Measurements from ENCODE around the gene GAB1. TPM values are rescaled to one million over a fixed set of nuclear protein-coding genes. Genes with fewer than 3 reads are reported as not detected.

GAB1 gene
- total RNA-seq, 1 experiment from 2014 or later = 29.4 TPM

DNA sequence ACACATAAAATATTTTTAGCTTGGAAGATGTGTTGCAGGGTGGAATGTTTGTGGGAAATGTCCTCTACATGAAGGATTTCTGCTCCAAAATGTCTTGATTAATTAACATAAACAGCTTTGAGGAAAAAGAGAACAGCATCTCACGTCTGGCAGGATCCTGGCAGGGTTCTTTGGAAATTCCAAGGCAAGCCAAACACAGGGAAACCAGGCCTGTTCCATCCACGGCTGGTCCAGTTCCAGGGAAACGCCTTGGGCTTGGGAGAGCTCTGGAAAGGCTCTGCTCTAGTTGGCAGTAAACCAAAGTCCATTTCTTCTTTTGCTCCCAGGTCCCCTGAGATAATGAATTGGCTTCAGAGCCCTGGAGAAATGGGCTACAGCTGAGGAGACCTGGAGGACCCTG, 42.4 kb upstream of the GAB1 start:
- H3K9me2 ChIP-seq (ENCODE audit: insufficient read depth) = no peaks in the 10 kb centered on the region
- POLR2A ChIA-PET (ENCODE audit: unreplicated experiment) = interaction anchor here (0.6 kb wide), 1 partner anchor 52 kb away, joined by 3 read pairs; no protein-coding TSS in a partner anchor
- H3K4me1 ChIP-seq (replicated peaks; ENCODE audit: insufficient read depth) = peaks cover 7% of the 10 kb centered on the region; the same call in 1 of the 2 replicates
- no peak overlapping the region for H3K4me2 ChIP-seq
- intact Hi-C loops (cut with micrococcal nuclease; ENCODE audit: unreplicated experiment) = no loop called here
- no TSS peak for BruUV-seq (replicated peaks)
- H2AFZ ChIP-seq = no peak overlapping the region
- no peaks in the 10 kb centered on the region for H4K20me1 ChIP-seq (ENCODE audit: insufficient read depth)
- H3K4me3 ChIP-seq = no peak overlapping the region
- DNase-seq = no peak
- CTCF ChIA-PET = no interaction called here
- TF ChIP-seq, protein P1, sequence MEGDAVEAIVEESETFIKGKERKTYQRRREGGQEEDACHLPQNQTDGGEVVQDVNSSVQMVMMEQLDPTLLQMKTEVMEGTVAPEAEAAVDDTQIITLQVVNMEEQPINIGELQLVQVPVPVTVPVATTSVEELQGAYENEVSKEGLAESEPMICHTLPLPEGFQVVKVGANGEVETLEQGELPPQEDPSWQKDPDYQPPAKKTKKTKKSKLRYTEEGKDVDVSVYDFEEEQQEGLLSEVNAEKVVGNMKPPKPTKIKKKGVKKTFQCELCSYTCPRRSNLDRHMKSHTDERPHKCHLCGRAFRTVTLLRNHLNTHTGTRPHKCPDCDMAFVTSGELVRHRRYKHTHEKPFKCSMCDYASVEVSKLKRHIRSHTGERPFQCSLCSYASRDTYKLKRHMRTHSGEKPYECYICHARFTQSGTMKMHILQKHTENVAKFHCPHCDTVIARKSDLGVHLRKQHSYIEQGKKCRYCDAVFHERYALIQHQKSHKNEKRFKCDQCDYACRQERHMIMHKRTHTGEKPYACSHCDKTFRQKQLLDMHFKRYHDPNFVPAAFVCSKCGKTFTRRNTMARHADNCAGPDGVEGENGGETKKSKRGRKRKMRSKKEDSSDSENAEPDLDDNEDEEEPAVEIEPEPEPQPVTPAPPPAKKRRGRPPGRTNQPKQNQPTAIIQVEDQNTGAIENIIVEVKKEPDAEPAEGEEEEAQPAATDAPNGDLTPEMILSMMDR (conservative IDR thresholded peaks at IDR 0.05) = no peak
- no peak for TF ChIP-seq EZH2 (IDR thresholded peaks at IDR 0.05; ENCODE audit: low read depth)
- H3K27me3 ChIP-seq (ENCODE audit: insufficient read depth, low read depth) = no peaks in the 10 kb centered on the region
- H3K9me3 ChIP-seq (ENCODE audit: insufficient read depth, low read depth) = no peaks in the 10 kb centered on the region
- no peak overlapping the region for H3K27ac ChIP-seq
- no peaks in the 10 kb centered on the region for H3F3A ChIP-seq (ENCODE audit: insufficient read depth, low read depth)
- no peaks in the 10 kb centered on the region for H3K36me3 ChIP-seq (ENCODE audit: low read depth)
- H3K79me2 ChIP-seq (ENCODE audit: low read depth) = no peaks in the 10 kb centered on the region

DNA sequence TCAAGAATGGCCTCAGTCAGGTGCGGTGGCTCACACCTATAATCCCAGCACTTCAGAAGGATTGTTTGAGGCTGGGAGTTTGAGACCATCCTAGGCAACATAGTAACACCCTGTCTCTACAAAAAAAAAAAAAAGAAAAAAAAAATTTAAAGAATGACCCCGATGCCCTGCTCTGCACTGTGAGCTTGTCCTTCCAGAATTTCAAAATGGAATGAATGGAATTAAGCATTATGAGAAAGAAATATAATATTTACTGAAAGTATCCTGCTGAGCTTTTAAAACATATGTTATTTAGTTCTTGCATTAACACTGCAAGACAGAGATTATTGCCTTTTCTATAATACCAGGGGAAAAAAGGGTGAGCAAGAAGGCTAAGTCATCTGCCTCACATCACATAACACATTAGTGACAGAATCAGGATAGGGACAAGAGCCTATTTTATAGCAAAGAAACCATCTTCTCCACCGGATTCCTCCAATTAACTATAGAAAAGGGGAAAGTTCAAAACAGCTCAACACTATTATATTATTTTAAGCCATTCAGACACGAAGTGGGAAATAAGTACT, 41.9 kb upstream of the GAB1 start:
- no TSS peak for BruUV-seq (replicated peaks)
- H4K20me1 ChIP-seq (ENCODE audit: insufficient read depth) = no peaks in the 10 kb centered on the region
- DNase-seq = no peak
- no peaks in the 10 kb centered on the region for H3K79me2 ChIP-seq (ENCODE audit: low read depth)
- ChIA-PET POLR2A (ENCODE audit: unreplicated experiment) (no interaction called here), CTCF (interaction anchor here (0.6 kb wide), 1 partner anchor 88 kb away, joined by 4 read pairs; no protein-coding TSS in a partner anchor)
- intact Hi-C loops (cut with micrococcal nuclease; ENCODE audit: unreplicated experiment) = no loop called here
- H3K27ac ChIP-seq = no peak overlapping the region
- H3K9me3 ChIP-seq (ENCODE audit: insufficient read depth, low read depth) = no peaks in the 10 kb centered on the region
- H3K27me3 ChIP-seq (ENCODE audit: insufficient read depth, low read depth) = no peaks in the 10 kb centered on the region
- H3K4me1 ChIP-seq (replicated peaks; ENCODE audit: insufficient read depth) = peaks cover 7% of the 10 kb centered on the region; the same call in 1 of the 2 replicates
- TF ChIP-seq EZH2 (IDR thresholded peaks at IDR 0.05; ENCODE audit: low read depth) = no peak
- TF ChIP-seq, protein P1 (conservative IDR thresholded peaks at IDR 0.05) = no peak
- no peaks in the 10 kb centered on the region for H3F3A ChIP-seq (ENCODE audit: insufficient read depth, low read depth)
- no peak overlapping the region for H2AFZ ChIP-seq
- no peaks in the 10 kb centered on the region for H3K9me2 ChIP-seq (ENCODE audit: insufficient read depth)
- H3K36me3 ChIP-seq (ENCODE audit: low read depth) = no peaks in the 10 kb centered on the region
- H3K4me2 ChIP-seq = no peak overlapping the region
- no peak overlapping the region for H3K4me3 ChIP-seq

DNA sequence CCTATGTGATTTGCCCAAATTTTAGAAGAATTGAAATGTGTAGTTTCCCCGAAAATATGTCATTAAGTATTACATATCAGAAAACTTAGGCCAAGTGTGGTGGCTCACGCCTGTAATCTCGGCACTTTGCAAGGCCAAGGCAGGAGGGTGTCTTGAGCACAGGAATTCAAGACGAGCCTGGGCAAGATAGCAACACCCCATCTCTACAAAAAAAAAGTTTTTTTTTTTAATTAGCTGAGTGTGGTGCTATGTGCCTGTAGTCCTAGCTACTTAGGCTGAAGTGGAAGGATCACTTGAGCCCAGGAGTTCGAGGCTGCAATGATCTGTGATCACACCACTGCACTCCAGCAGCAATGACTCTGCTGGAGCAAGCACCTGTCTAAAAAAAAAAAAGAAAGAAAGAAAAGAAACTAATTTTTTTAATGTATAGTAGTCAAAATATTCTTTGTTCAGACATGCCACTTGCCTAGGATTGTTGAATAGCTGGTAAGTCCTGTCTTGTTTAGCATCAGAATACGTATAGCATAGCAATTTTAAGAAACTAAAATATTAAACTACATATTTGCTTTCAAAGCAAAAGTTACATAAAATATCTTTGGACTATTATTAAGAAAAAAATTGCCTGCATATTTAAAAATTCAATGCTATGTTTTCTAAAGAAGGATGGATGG, 40.1 kb upstream of the GAB1 start:
- DNase-seq = no peak
- no peaks in the 10 kb centered on the region for H3K9me3 ChIP-seq (ENCODE audit: insufficient read depth, low read depth)
- ChIA-PET POLR2A (ENCODE audit: unreplicated experiment) (no interaction called here), CTCF (interaction anchor here (0.6 kb wide), 1 partner anchor 311 kb away, joined by 6 read pairs; no protein-coding TSS in a partner anchor)
- no peak overlapping the region for H2AFZ ChIP-seq
- no TSS peak for BruUV-seq (replicated peaks)
- H4K20me1 ChIP-seq (ENCODE audit: insufficient read depth) = no peaks in the 10 kb centered on the region
- no peak overlapping the region for H3K27ac ChIP-seq
- H3F3A ChIP-seq (ENCODE audit: insufficient read depth, low read depth) = no peaks in the 10 kb centered on the region
- TF ChIP-seq, protein P1 (conservative IDR thresholded peaks at IDR 0.05) = no peak
- TF ChIP-seq EZH2 (IDR thresholded peaks at IDR 0.05; ENCODE audit: low read depth) = no peak
- no peaks in the 10 kb centered on the region for H3K9me2 ChIP-seq (ENCODE audit: insufficient read depth)
- H3K4me2 ChIP-seq = no peak overlapping the region
- no peaks in the 10 kb centered on the region for H3K79me2 ChIP-seq (ENCODE audit: low read depth)
- H3K4me1 ChIP-seq (replicated peaks; ENCODE audit: insufficient read depth) = no peaks in the 10 kb centered on the region
- H3K4me3 ChIP-seq = no peak overlapping the region
- intact Hi-C loops (cut with micrococcal nuclease; ENCODE audit: unreplicated experiment) = no loop called here
- no peaks in the 10 kb centered on the region for H3K27me3 ChIP-seq (ENCODE audit: insufficient read depth, low read depth)
- H3K36me3 ChIP-seq (ENCODE audit: low read depth) = no peaks in the 10 kb centered on the region

Measured in PC-9 (cell line).